Muscle of leg (tissue), 11 donors: ENCODE results near the gene USP17L19. TPM values are rescaled to one million over a fixed set of nuclear protein-coding genes. Genes with fewer than 3 reads are reported as not detected.
"Not testable (repeated sequence)": the region's sequence is repeated elsewhere in the genome, so short reads cannot be mapped to it uniquely, and the experiment has no call there.

Experiments
- DNase-seq: peaks from one replicate; pipeline ENCODE4 v3.0.0; 2013
- H3K27ac ChIP-seq: one replicate; pipeline ENCODE4 v1.5.1; 2013; ENCODE audit warnings: mild to moderate bottlenecking, low read length, control low read depth
- H3K27me3 ChIP-seq: one replicate; pipeline ENCODE4 v1.6.1; 2013; ENCODE audit warnings: low read length; ENCODE audit not compliant: control insufficient read depth, insufficient read depth
- H3K36me3 ChIP-seq: one replicate; pipeline ENCODE4 v1.6.1; 2013; ENCODE audit warnings: low read length; ENCODE audit not compliant: control insufficient read depth, insufficient read depth
- H3K4me1 ChIP-seq: one replicate; pipeline ENCODE4 v1.6.1; 2013; ENCODE audit warnings: low read length; ENCODE audit not compliant: control insufficient read depth, insufficient read depth
- H3K4me3 ChIP-seq: one replicate; pipeline ENCODE4 v1.5.1; 2013; ENCODE audit warnings: low read length, control low read depth
- H3K9me3 ChIP-seq: replicated peaks from 2 replicates; pipeline ENCODE4 v1.6.1; 2013; ENCODE audit warnings: low read depth, low read length; ENCODE audit not compliant: control insufficient read depth
- WGBS: methylation state at CpG from one replicate; pipeline ENCODE4 v1.1.5; 2013; ENCODE audit warnings: missing lambda C conversion rate; ENCODE audit not compliant: insufficient coverage; 5-methylcytosine and 5-hydroxymethylcytosine counted together
- polyA plus RNA-seq, 8 donors: library from polyadenylated mRNA; unstranded; fragments of 120-200 nt; gene quantifications; one replicate each; pipeline versions ENCODE4 v1.2.1 to v1.2.3, GENCODE V29; 2013; ENCODE audit warnings: inconsistent platforms in 1 of 8, low replicate concordance in 1 of 8; ENCODE audit not compliant: insufficient read length in 8 of 8, insufficient read depth in 1 of 8
- total RNA-seq: library from RNA; stranded (reverse); fragments of 120-200 nt; gene quantifications from one replicate; pipeline ENCODE4 v1.2.4, GENCODE V29; 2013

USP17L19 gene
- total and polyA plus RNA-seq, 9 donors, result not detected

DNA sequence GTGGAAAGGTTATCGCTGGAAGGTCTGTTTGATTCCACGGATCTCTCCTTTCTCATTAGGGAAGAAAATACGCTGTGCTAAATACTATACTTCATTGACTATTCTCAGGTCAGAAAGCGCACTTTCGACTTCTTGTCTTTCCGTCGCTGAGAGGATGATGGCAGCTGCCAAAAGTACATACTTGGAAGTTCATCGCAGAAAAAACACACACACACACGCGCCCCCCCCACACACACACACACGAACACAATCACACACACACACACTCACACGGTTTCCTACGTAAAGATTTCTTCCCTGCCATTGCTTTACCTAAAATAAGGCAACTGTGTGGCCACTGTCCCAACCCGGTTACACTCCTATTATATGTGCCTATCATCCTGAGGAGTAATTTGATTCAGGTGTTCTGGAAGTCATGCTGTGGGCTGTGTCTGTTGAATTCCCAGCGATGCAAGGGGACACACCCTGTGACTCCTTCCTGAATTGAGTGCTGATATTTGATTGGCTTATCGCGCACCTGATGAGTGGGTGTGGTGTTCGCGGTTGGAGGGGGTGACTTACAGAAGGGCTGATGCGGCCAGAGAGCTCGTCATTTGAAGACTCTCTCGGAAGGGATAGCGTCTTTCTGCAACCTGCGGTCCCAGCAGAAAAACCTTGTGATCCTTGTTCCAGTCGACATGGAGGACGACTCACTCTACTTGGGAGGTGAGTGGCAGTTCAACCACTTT lies 5.1 kb upstream of the USP17L19 start, which contains the start of gene USP17L18:
TSS of gene USP17L18 (plus strand) at position 678 of the 728 bp plus-strand sequence. CDS start at position 678, 0 bp downstream.
- H3K27ac ChIP-seq, H3K27me3 ChIP-seq, H3K4me3 ChIP-seq, H3K36me3 ChIP-seq, H3K9me3 ChIP-seq, H3K4me1 ChIP-seq: not testable (repeated sequence)
- peak; percentile 0 for DNase-seq
- WGBS, result 94% methylated on average over 7 of the region's 26 CpGs

DNA sequence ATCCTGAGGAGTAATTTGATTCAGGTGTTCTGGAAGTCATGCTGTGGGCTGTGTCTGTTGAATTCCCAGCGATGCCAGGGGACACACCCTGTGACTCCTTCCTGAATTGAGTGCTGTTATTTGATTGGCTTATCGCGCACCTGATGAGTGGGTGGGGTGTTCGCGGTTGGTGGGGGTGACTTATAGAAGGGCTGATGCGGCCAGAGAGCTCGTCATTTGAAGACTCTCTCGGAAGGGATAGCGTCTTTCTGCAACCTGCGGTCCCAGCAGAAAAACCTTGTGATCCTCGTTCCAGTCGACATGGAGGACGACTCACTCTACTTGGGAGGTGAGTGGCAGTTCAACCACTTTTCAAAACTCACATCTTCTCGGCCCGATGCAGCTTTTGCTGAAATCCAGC lies 4.6 kb downstream of the USP17L19 start, which contains the start of gene USP17L20:
TSS of gene USP17L20 (plus strand) at position 301 of the 400 bp plus-strand sequence. CDS start at position 301, 0 bp downstream.
- not testable (repeated sequence) for H3K4me3 ChIP-seq, H3K4me1 ChIP-seq, DNase-seq, H3K27me3 ChIP-seq, H3K36me3 ChIP-seq, H3K27ac ChIP-seq, H3K9me3 ChIP-seq
- WGBS, result no CpG with 5 or more reads among the region's 15 CpGs

DNA sequence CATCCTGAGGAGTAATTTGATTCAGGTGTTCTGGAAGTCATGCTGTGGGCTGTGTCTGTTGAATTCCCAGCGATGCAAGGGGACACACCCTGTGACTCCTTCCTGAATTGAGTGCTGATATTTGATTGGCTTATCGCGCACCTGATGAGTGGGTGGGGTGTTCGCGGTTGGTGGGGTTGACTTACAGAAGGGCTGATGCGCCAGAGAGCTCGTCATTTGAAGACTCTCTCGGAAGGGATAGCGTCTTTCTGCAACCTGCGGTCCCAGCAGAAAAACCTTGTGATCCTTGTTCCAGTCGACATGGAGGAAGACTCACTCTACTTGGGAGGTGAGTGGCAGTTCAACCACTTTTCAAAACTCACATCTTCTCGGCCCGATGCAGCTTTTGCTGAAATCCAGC lies 9.4 kb downstream of the USP17L19 start, which contains the start of gene USP17L21:
TSS of gene USP17L21 (plus strand) at position 301 of the 400 bp plus-strand sequence. CDS start at position 301, 0 bp downstream.
- not testable (repeated sequence) for H3K4me1 ChIP-seq, H3K9me3 ChIP-seq, H3K27me3 ChIP-seq, DNase-seq, H3K36me3 ChIP-seq, H3K4me3 ChIP-seq, H3K27ac ChIP-seq
- no CpG with 5 or more reads among the region's 13 CpGs for WGBS

DNA sequence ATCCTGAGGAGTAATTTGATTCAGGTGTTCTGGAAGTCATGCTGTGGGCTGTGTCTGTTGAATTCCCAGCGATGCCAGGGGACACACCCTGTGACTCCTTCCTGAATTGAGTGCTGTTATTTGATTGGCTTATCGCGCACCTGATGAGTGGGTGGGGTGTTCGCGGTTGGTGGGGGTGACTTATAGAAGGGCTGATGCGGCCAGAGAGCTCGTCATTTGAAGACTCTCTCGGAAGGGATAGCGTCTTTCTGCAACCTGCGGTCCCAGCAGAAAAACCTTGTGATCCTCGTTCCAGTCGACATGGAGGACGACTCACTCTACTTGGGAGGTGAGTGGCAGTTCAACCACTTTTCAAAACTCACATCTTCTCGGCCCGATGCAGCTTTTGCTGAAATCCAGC lies 14.1 kb downstream of the USP17L19 start, which contains the start of gene USP17L22:
TSS of gene USP17L22 (plus strand) at position 301 of the 400 bp plus-strand sequence. CDS start at position 301, 0 bp downstream.
- H3K9me3 ChIP-seq, H3K27me3 ChIP-seq, H3K27ac ChIP-seq, H3K4me1 ChIP-seq, H3K36me3 ChIP-seq, H3K4me3 ChIP-seq, DNase-seq: not testable (repeated sequence)
- WGBS, result no CpG with 5 or more reads among the region's 15 CpGs

DNA sequence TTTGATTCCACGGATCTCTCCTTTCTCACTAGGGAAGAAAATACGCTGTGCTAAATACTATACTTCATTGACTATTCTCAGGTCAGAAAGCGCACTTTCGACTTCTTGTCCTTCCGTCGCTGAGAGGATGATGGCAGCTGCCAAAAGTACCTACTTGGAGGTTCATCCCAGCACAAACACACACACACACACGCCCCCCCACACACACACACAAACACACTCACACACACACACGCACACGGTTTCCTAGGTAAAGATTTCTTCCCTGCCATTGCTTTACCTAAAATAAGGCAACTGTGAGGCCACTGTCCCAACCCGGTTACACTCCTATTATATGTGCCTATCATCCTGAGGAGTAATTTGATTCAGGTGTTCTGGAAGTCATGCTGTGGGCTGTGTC lies 18.5 kb downstream of the USP17L19 start:
- not testable (repeated sequence) for DNase-seq, H3K9me3 ChIP-seq, H3K27me3 ChIP-seq, H3K4me3 ChIP-seq, H3K4me1 ChIP-seq, H3K27ac ChIP-seq, H3K36me3 ChIP-seq
- no CpG with 5 or more reads among the region's 10 CpGs for WGBS

Other genes with a start within 250 kb of the USP17L19 start
- not detected for gene FAM90A26, start 83.0 kb upstream of the USP17L19 start, total RNA-seq
- gene FAM90A26, start 83.0 kb upstream of the USP17L19 start, polyA plus RNA-seq, result not detected
- gene USP17L10, start 42.7 kb upstream of the USP17L19 start, total RNA-seq, result not detected
- not detected for gene USP17L10, start 42.7 kb upstream of the USP17L19 start, polyA plus RNA-seq
- not detected for gene USP17L11, start 38.0 kb upstream of the USP17L19 start, total RNA-seq
- gene USP17L11, start 38.0 kb upstream of the USP17L19 start, polyA plus RNA-seq, result not detected
- gene USP17L12, start 33.2 kb upstream of the USP17L19 start, total RNA-seq, result not detected
- gene USP17L12, start 33.2 kb upstream of the USP17L19 start, polyA plus RNA-seq, result not detected
- not detected for gene USP17L13, start 28.5 kb upstream of the USP17L19 start, total RNA-seq
- gene USP17L13, start 28.5 kb upstream of the USP17L19 start, polyA plus RNA-seq, result not detected
- not detected for gene USP17L15, start 19.0 kb upstream of the USP17L19 start, total RNA-seq
- not detected for gene USP17L15, start 19.0 kb upstream of the USP17L19 start, polyA plus RNA-seq
- not detected for gene USP17L17, start 9.5 kb upstream of the USP17L19 start, total RNA-seq
- not detected for gene USP17L17, start 9.5 kb upstream of the USP17L19 start, polyA plus RNA-seq
- gene USP17L18, start 4.7 kb upstream of the USP17L19 start, total RNA-seq, result not detected
- not detected for gene USP17L18, start 4.7 kb upstream of the USP17L19 start, polyA plus RNA-seq
- gene USP17L20, start 4.7 kb downstream of the USP17L19 start, total RNA-seq, result not detected
- not detected for gene USP17L20, start 4.7 kb downstream of the USP17L19 start, polyA plus RNA-seq
- not detected for gene USP17L21, start 9.5 kb downstream of the USP17L19 start, total RNA-seq
- not detected for gene USP17L21, start 9.5 kb downstream of the USP17L19 start, polyA plus RNA-seq
- gene USP17L22, start 14.2 kb downstream of the USP17L19 start, total RNA-seq, result not detected
- gene USP17L22, start 14.2 kb downstream of the USP17L19 start, polyA plus RNA-seq, result not detected
- gene USP17L24, start 71.8 kb downstream of the USP17L19 start, total RNA-seq, result not detected
- not detected for gene USP17L24, start 71.8 kb downstream of the USP17L19 start, polyA plus RNA-seq
- gene USP17L25, start 76.5 kb downstream of the USP17L19 start, total RNA-seq, result not detected
- not detected for gene USP17L25, start 76.5 kb downstream of the USP17L19 start, polyA plus RNA-seq
- not detected for gene USP17L26, start 81.3 kb downstream of the USP17L19 start, total RNA-seq
- not detected for gene USP17L26, start 81.3 kb downstream of the USP17L19 start, polyA plus RNA-seq
- not detected for gene USP17L5, start 86.0 kb downstream of the USP17L19 start, total RNA-seq
- gene USP17L5, start 86.0 kb downstream of the USP17L19 start, polyA plus RNA-seq, result not detected
- not detected for gene USP17L27, start 90.8 kb downstream of the USP17L19 start, total RNA-seq
- not detected for gene USP17L27, start 90.8 kb downstream of the USP17L19 start, polyA plus RNA-seq
- not detected for gene USP17L28, start 95.5 kb downstream of the USP17L19 start, total RNA-seq
- gene USP17L28, start 95.5 kb downstream of the USP17L19 start, polyA plus RNA-seq, result not detected
- gene USP17L29, start 100.3 kb downstream of the USP17L19 start, total RNA-seq, result not detected
- gene USP17L29, start 100.3 kb downstream of the USP17L19 start, polyA plus RNA-seq, result not detected
- not detected for gene USP17L30, start 109.8 kb downstream of the USP17L19 start, total RNA-seq
- gene USP17L30, start 109.8 kb downstream of the USP17L19 start, polyA plus RNA-seq, result not detected
- not detected for gene DEFB131A, start 191.0 kb downstream of the USP17L19 start, total RNA-seq
- gene DEFB131A, start 191.0 kb downstream of the USP17L19 start, polyA plus RNA-seq, result not detected